T-helper 2 cell (primary cell): ENCODE results near the gene CRYBA2.

Experiments used
- DNase-seq, 5 experiments: peaks; one replicate each; pipeline versions ENCODE4 v3.0.0 to v3.0.0-alpha.2; 2012 to 2022

Gene CRYBA2

GRCh38 chr2:218998414-218999002, 5.3 kb upstream of the CRYBA2 start:
- no peak for DNase-seq

- DNase-seq, result no peak
Measured at GRCh38 chr2:218997731-218998130, 4.5 kb upstream of the CRYBA2 start.

- DNase-seq, result no peak
Measured at GRCh38 chr2:218996937-218997336, 3.7 kb upstream of the CRYBA2 start.

- DNase-seq, result peak; percentile 48 to 79 (median 66)
Measured at GRCh38 chr2:218995972-218996711, 2.9 kb upstream of the CRYBA2 start.

- no peak for DNase-seq
Measured at GRCh38 chr2:218995561-218995960, 2.3 kb upstream of the CRYBA2 start.

GRCh38 chr2:218992703-218993344, 398 bp downstream of the CRYBA2 start:
- no peak for DNase-seq

- no peak for DNase-seq
Measured at GRCh38 chr2:218992196-218992595, 1.0 kb downstream of the CRYBA2 start.

- DNase-seq, result no peak
Measured at GRCh38 chr2:218991674-218992168, 1.5 kb downstream of the CRYBA2 start.

GRCh38 chr2:218990612-218991011, 2.6 kb downstream of the CRYBA2 start:
- DNase-seq, result no peak

- no peak for DNase-seq
Measured at GRCh38 chr2:218990052-218990451, 3.2 kb downstream of the CRYBA2 start.

GRCh38 chr2:218988650-218989049, 4.6 kb downstream of the CRYBA2 start:
- no peak for DNase-seq

GRCh38 chr2:218988164-218988563, 5.1 kb downstream of the CRYBA2 start:
- no peak for DNase-seq

- no peak for DNase-seq
Measured at GRCh38 chr2:218986148-218986761, 7.0 kb downstream of the CRYBA2 start.

GRCh38 chr2:218985325-218986091, 7.7 kb downstream of the CRYBA2 start:
- no peak for DNase-seq

GRCh38 chr2:218985021-218985324, 8.2 kb downstream of the CRYBA2 start, which contains the start of gene FEV:
FEV (minus strand) TSS chr2:218985184; CDS start chr2:218985075, 109 bp downstream.
- DNase-seq, result no peak

GRCh38 chr2:218984239-218985020, 8.8 kb downstream of the CRYBA2 start:
- DNase-seq, result no peak

- DNase-seq, result no peak
Measured at GRCh38 chr2:218983934-218984238, 9.3 kb downstream of the CRYBA2 start.

- DNase-seq, result no peak
Measured at GRCh38 chr2:218983263-218983933, 9.8 kb downstream of the CRYBA2 start.

- DNase-seq, result no peak
Measured at GRCh38 chr2:218982586-218983262, 10.5 kb downstream of the CRYBA2 start.

- DNase-seq, result peak in 1 of 5 experiments; percentile 60
Measured at GRCh38 chr2:218981881-218982585, 11.2 kb downstream of the CRYBA2 start.
